ENCODE results near the gene PATJ.
"Not testable (repeated sequence)": the region's sequence is repeated elsewhere in the genome, so short reads cannot be mapped to it uniquely, and the experiment has no call there.

PATJ gene

DNA sequence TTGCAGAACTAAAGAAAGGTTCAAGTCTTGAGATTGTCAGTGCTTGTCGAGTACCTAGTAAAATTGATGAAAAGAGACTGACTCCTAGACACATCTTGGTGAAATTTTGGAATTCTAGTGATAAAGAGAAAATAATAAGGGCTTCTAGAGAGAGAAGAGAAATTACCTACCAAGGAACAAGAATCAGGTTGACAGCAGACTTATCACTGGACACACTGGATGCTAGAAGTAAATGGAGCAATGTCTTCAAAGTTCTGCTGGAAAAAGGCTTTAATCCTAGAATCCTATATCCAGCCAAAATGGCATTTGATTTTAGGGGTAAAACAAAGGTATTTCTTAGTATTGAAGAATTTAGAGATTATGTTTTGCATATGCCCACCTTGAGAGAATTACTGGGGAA, 468.7 kb downstream of the PATJ start:
- DNase-seq (ENCODE audit: low spot score): no peak

DNA sequence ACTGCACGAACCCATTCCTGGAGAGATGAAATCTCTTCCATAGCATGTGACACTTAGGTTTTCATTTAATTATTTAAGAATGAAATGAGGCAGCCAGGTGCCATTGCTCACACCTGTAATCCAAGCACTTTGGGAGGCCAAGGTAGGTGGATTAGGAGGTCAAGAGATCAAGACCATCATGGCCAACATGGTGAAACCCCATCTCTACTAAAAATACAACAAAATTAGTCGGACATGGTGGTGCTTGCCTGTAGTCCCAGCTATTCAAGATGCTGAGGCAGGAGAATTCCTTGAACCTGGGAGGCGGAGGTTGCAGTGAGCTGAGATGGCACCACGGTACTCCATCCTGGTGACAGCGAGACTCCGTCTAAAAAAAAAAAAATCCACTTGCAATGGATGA, 470.1 kb downstream of the PATJ start:
- no peak for DNase-seq (ENCODE audit: low spot score)

DNA sequence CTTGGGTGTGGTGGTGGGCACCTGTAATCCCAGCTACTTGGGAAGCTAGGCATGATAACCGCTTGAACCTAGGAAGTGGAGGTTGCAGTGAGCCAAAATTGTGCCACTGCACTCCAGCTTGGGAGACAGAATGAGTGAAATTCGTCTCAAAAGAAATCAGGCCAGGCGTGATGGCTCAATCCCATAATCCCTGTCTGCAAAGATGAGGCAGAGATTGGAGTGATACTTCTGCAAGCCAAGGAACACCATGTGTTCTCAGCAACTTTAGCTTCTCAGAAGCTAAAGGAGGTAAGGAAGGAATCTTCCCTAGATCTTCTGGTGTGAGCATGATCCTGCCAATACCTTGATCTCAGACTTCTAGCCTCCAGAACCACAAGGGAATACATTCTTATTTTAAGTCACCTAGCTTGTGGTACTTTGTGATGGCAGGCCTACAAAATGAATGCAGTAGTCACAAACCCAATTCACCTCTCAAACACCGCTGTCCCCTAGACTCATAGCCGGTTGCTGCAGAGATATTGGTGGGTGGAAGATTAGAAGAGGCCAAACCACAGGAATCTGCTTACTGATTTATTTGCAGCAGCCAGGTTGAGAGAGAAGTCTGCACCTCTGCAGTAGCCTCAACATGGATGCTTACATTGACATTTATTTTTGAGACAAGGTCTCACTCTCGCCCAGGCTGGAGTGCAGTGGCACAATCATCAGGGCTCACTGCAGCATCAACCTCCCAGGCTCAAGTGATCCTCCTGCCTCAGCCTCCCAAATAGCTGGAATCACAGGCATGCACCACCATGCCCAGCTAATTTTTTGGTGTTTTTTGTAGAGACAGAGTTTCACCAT, 471.0 kb downstream of the PATJ start:
- no peak for DNase-seq (ENCODE audit: low spot score)

DNA sequence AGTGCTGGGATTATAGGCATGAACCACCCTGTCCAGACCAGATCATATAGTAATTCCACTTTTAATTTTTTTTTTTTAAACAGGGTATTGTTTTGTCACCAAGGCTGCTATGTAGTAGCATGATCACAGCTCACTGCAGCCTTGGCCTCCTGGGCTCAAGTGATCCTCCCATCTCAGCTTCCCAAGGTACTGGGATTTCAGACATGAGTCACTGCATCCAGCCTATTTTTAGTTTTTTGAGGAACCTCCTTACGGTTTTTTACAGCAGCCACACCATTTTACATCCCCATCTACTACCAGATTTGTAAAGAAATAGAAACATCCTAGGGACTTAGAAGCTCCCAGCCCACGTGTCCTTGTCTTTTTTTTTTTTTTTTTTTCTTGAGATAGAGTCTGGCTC, 476.3 kb downstream of the PATJ start:
- no peak for DNase-seq (ENCODE audit: low spot score)

- DNase-seq (ENCODE audit: low spot score): not testable (repeated sequence)
Observed at GRCh38 chr1:62220456-62220855, 478.2 kb downstream of the PATJ start.

DNA sequence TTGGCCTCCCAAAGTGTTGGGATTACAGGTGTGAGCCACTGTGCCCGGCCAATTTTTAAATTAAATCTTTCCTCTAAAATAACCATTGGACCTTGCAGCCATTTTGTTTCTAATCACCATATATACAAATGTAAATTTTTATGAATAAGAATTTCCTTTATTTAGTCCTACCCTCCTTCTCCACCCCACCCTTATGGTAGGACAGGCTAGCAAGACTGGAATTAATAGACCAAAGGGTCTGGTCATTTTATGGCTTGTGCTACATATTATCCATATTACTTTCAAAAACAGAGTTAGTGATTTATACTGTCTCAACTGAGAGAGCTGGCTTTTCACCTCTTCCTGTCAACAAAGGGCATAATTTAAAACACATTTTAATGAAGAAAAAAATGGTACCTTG, 478.9 kb downstream of the PATJ start:
- no peak for DNase-seq (ENCODE audit: low spot score)

DNA sequence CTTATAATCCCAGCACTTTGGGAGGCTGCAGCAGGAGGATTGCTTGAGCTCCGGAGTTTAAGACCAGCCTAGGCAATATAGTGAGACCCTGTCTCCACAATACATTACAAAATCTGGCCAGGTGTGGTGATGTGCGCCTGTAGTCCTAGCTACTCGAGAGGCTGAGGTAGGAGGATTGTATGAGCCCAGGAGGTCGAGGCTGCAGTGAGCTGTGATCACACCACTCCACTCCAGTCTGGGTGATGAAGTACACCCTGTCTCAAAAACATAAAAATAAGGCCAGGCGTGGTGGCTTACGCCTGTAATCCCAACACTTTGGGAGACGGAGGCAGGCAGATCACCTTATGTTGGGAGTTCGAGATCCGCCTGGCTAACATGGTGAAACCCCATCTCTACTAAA, 480.0 kb downstream of the PATJ start:
- DNase-seq (ENCODE audit: low spot score): no peak

DNA sequence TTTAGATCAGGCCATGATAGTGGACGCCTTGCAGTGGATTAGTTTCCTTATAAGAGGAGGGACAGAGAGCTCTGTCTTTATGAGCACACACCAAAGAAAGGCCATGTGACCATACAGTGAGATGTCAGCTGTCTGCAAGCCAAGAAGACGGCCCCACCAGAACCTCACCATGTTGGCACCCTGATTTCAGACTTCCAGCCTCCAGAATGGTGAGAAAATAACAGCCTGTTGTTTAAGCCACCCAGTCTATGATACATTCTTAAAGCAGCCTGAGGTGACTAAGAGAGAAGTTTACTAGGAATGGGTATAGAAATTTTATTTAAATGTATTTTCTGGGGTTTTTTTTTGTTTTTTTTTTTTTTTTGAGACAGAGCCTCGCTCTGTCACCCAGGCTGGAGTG, 481.9 kb downstream of the PATJ start:
- DNase-seq (ENCODE audit: low spot score): no peak

DNA sequence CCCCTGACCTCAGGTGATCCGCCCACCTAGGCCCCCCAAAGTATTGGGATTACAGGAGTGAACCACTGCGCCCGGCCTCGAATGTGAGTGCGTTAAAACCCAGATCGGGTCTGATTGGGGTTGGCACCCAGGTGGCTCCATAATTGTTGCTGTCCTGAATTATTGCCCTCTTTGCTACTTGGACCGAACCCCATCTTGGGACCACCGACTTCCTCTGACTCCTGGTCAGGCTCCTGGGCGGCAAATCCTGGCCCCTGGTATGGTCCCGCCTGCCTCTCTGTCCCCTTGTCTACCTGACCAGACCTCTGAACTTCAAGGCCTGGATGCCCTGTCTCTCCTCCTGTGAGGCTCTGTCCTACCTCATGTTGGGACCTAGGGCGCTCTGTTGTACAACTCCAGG, 485.2 kb downstream of the PATJ start:
- no peak for DNase-seq (ENCODE audit: low spot score)
